SIG-M5 treated with dmso at 0.1 percent for 504 hours (cell line): ENCODE data around the gene GNPAT.

Source experiments
- DNase-seq: peaks from one replicate; lab custom pipeline; 2025; ENCODE audit not compliant: unreplicated experiment; lab: John Stamatoyannopoulos, UW

Gene GNPAT

GRCh38 chr1:231313661-231314060 lies 72.6 kb downstream of the GNPAT start:
- no peak for DNase-seq

DNA sequence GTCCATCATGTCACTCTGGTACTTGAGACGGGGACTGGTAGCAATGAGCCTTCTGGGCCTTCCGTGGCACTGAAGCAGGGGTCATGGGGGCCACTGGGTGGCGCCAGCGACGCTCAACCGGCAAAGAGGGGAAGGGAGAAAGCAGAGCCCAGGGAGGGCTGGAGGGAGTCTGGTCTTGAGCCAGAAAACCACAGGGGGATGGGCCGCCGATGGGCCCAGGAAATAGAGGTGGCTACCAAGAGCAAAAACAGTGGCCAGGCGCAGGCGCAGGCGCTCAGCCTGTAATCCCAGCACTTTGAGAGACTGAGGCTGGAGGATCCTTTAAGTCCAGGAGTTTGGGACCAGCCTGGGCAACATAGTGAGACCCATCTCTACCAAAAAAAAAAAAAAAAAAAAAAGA lies 74.9 kb downstream of the GNPAT start:
- peak; percentile 41 for DNase-seq

- DNase-seq, result no peak
Observed at GRCh38 chr1:231317306-231318014, 76.4 kb downstream of the GNPAT start.

- no peak for DNase-seq
Observed at GRCh38 chr1:231318015-231318355, 77.0 kb downstream of the GNPAT start.

- no peak for DNase-seq
Observed at GRCh38 chr1:231318568-231318967, 77.6 kb downstream of the GNPAT start.

- no peak for DNase-seq
Observed at GRCh38 chr1:231319080-231319479, 78.1 kb downstream of the GNPAT start.

DNA sequence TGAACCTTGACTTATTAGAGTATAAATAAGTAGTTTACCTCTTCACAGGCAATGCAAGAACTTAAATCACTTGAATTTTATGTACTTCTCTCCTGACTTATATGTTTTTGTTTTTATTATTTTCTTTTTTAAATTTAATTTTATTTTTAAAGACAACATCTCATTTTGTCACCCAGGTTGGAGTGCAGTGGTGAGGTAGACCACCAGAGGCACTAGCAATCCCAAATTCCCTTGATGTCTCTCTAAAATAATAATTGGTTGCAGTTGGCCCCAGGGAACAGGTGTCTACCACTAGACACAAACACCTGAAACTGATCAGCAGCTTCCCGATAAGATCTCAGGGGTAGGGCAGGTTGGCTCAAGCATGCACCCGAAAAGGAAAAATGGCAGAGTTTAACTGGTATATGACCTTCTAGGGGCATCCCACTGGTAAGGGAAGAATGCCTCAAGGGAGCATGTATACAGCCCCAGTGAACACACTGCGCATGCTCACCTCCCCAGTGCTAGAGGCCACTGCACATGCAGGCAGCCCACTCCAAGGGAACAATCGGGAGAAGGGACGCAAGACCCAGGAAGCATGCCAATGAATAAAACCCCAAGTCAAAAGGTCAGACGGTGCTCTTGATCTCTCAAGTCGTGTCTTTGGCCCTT lies 82.0 kb downstream of the GNPAT start:
- DNase-seq, result no peak

GRCh38 chr1:231324660-231325059 lies 83.6 kb downstream of the GNPAT start:
- DNase-seq, result no peak

GRCh38 chr1:231326248-231326647 lies 85.2 kb downstream of the GNPAT start:
- no peak for DNase-seq
